HFF-Myc (cell line): ENCODE data around the gene NOP9.

Source experiments
- DNase-seq: peaks from one replicate; pipeline ENCODE4 v3.0.0-alpha.2; 2011; ENCODE audit warnings: low read depth; ENCODE audit errors: extremely low read depth
- H3K4me3 ChIP-seq: replicated peaks from 2 replicates; pipeline ENCODE4 v1.5.1; 2011; ENCODE audit warnings: low read depth, mild to moderate bottlenecking, control low read depth, low read length
- TF ChIP-seq, protein P1 (sequence below): IDR thresholded peaks from 2 replicates; pipeline ENCODE4 v1.5.1; 2012; ENCODE audit warnings: mild to moderate bottlenecking, low read depth, low read length, control low read depth; ENCODE audit errors: missing control alignments

Gene NOP9

GRCh38 chr14:24299255-24300191, at the start of gene NOP9, which contains the start of gene DHRS1:
Gene NOP9 (plus strand): TSS chr14:24299850. CDS start chr14:24299955, 105 bp downstream.
Gene DHRS1 (minus strand): TSS chr14:24299780. CDS start chr14:24299106, 674 bp downstream.
- peak within 1 kb of the TSS; percentile 91 for H3K4me3 ChIP-seq
- DNase-seq = no peak
- TF ChIP-seq, protein P1, sequence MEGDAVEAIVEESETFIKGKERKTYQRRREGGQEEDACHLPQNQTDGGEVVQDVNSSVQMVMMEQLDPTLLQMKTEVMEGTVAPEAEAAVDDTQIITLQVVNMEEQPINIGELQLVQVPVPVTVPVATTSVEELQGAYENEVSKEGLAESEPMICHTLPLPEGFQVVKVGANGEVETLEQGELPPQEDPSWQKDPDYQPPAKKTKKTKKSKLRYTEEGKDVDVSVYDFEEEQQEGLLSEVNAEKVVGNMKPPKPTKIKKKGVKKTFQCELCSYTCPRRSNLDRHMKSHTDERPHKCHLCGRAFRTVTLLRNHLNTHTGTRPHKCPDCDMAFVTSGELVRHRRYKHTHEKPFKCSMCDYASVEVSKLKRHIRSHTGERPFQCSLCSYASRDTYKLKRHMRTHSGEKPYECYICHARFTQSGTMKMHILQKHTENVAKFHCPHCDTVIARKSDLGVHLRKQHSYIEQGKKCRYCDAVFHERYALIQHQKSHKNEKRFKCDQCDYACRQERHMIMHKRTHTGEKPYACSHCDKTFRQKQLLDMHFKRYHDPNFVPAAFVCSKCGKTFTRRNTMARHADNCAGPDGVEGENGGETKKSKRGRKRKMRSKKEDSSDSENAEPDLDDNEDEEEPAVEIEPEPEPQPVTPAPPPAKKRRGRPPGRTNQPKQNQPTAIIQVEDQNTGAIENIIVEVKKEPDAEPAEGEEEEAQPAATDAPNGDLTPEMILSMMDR = no peak

- DNase-seq = no peak
- TF ChIP-seq, protein P1 = no peak
- no peak overlapping the region for H3K4me3 ChIP-seq
Observed at GRCh38 chr14:24250354-24250753, 49.3 kb upstream of the NOP9 start.

DNA sequence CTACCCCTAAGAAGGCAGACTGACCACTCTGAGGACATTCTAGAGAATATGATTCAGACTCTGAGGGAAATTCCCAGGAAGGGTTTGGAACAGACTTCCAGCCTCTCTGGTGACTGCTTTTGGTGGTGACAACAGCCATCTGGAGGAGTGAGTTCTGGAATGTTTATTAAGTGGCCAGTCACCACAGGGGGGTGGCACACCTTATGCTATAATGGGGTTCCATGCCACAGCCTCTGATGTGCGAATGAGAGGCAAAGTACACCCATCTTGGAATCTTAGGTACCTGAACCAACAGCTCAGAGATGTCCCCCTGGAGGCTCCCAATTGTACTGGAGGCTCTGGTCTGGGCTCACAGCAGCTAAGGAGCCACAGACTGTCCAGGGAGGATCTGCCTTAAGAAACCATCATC, 47.8 kb upstream of the NOP9 start:
- no peak for DNase-seq
- TF ChIP-seq, protein P1 = no peak
- no peak overlapping the region for H3K4me3 ChIP-seq

DNA sequence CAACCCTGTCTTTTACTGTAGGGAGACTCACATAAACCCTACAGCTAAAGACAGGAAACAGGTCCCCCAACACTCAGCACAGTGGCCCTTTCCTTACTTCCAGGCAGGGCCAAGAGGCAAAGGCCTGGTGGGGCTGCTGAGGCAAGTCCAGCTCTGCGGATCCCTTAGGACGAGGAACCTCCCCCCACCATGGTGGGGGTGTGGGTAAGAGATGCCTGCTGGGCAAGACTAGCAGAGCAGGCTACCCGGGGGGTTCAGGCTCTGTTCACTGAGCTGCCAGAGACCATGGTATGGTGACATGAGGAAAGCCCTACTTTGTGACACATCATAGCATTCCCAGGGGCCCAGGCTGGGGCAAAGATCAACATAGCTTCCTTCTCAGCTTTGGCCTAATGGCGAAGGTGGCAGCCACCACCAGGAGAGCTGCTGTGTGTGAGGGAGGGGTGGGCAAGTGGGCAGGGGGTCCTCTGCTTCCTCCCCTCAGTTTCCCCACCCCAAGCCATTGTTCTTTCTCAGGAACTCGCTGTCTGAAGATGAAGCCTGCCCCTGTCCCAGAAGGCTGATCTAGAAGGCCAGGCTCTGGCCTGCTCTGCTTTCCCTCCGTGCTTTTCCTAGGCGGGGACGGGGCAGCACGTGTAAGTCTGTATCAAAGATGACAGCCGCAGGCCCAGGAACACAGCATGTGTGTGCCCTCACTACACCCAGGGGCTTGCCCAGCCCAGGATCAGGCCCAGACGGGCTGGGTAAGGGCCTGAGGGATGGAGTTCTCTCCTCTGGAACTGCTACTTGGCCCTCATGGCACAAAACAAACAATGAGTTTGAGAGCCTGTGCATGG, 47.1 kb upstream of the NOP9 start:
- TF ChIP-seq, protein P1 = no peak
- no peak for DNase-seq
- no peak overlapping the region for H3K4me3 ChIP-seq

DNA sequence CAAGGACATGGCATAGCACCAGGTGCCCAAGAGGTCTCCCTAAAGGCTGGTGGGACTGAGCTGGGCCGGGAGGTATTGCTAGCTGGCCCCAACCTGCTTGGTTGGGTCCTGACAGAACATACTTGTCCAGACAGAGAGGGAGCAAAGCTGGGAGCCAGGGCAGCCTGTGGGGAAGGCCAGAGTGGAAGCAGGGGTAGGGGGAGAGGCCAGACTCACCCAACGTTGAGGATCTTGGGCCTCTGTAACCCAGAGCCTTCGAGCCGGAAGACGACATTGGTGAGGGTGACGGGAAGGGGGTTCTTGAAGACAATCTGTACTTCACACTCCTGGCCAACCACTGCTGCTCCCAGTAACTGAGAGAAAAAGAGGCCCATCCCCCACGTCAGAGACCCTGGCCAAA, 45.7 kb upstream of the NOP9 start:
- no peak overlapping the region for H3K4me3 ChIP-seq
- TF ChIP-seq, protein P1 = no peak
- DNase-seq = no peak

GRCh38 chr14:24254630-24255392, 44.8 kb upstream of the NOP9 start:
- no peak overlapping the region for H3K4me3 ChIP-seq
- DNase-seq = no peak
- TF ChIP-seq, protein P1 = no peak
